Activated CD4-positive, CD25-positive, alpha-beta regulatory T cell treated with anti-CD3 and anti-CD28 coated beads, Interleukin-2, amount 50 U/mL, for 72 hours (primary cell): Measurements from ENCODE around the gene RLF.

ENCODE experiments used
- DNase-seq: peaks from one replicate; pipeline ENCODE4 v3.0.0; 2021

RLF gene

DNA sequence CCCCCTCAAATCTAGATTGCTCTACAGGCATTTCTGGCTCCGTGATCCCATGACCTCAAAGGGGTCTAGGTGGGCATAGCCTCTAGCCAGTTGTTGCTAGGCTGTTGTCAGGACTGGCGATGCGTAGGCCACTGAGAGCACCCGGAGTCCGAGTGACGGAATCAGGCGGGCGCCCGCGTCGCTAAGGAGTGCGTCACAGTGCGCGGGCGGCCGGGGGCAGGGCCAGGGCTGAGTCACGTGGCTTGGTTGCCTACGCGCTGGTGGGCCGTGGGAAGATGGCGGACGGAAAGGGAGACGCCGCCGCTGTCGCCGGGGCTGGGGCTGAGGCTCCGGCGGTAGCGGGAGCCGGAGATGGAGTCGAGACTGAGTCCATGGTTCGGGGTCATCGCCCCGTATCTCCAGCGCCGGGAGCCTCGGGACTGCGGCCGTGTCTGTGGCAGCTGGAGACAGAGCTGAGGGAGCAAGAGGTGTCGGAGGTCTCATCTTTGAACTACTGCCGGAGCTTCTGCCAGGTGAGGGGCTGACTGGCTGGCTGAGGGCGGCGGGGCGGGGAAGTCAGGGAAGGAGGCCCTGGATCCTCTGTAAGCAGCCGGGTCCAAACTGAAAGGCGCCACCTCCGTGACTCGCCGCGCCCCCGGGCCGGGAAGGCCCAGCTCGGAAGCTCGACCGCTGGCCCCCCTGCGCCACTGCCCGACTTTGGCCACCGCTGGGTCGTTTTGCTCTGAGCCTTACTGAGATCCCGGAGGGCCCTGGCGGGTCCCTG, at the start of gene RLF:
TSS of gene RLF (plus strand) at position 263 of the 763 bp plus-strand sequence. CDS start at position 276, 13 bp downstream.
- DNase-seq = peak; percentile 95

- no peak for DNase-seq
These were observed 46.8 kb upstream of the RLF start for GRCh38 chr1:40114400-40114799.

- DNase-seq = no peak
These were observed 41.1 kb upstream of the RLF start for GRCh38 chr1:40120128-40120527.

GRCh38 chr1:40122855-40123254, 38.3 kb upstream of the RLF start:
- DNase-seq = no peak

DNA sequence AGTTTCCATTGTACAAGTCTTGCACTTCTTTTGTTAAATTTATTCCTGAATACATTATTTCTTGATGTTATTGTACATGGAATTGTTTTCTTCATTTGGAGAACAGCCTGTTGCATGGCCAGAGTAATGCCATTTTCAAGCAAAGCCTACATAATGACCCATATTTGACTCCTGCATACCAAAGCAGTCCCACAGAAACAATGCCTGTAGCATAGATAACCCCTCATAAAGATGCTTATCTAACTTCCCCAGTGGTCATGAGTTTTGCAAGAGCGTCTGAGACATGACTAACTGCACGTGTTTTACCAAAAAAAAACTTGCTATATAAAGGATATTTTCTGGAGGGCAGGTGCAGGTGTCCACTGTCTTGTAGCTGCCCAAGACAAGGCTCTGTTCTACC, 30.3 kb upstream of the RLF start:
- no peak for DNase-seq

DNA sequence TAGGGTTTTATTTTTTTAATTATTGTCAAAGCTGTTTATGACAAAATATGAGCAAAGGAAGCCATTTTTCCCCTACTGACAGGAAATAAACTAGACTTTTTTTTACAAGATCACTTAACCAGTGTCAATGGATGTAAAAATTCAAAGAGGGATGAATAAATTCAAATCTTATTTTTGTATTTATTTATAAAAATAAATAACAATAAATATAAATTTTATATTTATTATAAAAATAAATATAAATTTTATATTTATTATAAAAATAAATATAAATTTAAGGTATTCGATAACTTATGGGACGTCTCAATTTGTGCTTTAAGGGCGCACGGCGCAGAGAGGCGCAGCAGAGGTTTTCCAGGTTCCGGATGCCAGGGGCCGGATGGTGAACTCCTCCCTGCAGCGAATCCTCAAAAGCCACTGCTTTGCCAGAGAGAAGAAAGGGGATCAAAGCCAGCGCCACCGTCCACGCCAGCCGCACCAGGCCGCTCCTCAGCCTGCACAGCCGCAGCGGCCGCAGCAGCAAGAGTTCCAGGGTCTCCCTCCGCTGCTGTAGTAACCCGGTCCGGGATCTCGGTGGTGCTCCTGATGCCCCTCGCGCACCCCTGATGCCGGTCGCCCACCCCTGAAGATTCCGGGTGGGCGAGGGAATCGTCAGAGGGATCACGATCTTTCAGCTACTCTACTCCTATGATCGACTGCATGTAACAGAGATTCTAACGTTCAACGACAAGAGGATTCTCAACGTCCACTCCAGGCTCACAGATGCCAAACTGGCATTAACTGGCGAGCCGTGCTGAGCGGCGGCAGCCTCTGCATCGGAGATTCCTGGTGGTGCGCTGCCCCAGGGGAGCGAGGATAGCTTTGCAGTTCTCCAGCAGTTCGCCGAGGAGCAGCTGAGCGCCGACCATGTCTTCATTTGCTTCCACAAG, 28.5 kb upstream of the RLF start:
- DNase-seq = no peak

GRCh38 chr1:40133312-40133665, 27.9 kb upstream of the RLF start:
- no peak for DNase-seq

DNA sequence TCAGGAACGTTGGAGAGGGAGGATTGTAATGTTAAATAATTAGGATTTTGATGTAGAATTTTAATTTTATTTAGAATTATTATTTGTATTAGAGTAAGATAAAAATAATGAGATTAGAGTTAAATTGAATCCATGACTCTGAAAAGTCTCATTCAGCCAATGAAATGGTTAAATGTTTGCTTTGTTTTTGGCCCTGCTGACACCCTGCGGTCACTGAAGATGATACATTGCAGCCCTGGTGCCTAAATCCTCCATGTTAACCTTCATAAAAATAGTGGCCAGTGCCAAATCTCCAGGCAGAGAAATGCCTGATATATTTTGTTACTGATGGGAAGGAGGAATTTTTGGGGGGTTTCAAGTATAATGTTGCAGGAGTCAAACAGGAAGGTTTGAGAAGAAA, 27.3 kb upstream of the RLF start:
- no peak for DNase-seq

- no peak for DNase-seq
These were observed 20.8 kb upstream of the RLF start for GRCh38 chr1:40140211-40140973.

GRCh38 chr1:40141878-40142535, 19.2 kb upstream of the RLF start:
- no peak for DNase-seq

DNA sequence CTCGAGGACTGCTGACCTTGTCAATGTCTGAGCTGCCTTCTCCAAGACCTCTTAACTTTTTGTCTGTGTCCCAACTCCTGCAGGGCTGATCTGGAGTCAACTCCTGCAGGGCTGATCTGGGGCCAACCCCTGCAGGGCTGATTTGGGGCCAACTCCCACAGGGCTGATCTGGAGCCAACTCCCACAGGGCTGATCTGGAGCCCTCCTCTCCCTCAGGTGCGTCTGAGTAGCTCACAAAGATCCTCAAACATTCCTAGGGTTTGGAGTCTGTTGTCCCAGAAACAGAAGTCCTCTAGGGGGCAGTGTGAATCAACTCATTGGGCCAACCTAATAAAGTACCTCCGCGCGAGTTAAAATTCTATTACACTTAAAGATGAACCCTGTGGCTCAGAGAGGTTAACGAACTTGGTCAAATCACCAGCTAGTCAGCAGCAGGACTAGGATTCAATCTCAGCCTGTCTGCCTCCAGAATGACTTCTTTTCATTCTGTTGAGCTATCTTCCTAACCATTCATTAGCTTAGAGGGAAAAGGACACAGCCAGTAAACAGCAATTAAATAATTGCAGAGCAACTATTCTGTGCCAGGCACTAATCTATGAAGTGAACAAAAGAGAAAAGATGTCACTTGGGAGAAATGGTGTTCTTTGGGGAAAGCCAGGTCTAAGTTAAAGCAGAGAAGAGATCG, 17.2 kb upstream of the RLF start:
- peak; percentile 37 for DNase-seq

DNA sequence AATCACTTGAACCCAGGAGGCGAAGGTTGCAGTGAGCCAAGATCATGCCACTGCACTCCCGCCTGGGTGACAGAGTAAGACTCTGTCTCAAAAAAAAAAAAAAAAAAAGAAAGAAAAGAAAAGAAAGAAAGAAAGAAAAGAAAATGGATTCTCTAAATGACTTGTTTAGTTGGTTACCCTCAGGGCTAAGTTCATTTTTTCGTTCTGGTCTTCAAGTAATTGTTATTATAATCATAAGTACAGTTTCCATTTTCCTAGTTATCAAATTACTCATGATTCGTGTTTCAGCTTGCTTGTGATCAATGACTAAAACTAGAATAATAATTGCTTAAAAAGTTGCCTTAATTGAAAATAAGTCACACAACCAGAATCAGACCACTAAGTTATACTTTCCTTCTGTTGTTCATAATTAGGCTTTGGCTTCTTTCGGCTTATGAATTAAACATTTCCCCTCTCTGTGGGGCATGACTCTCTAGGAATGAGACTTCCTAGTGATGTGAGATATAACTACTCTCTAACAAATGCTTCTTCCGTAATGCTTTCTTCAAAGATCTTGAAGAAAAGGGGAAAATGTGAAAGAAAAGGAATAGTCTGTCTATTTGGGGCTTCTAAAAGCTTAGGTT, 9.6 kb upstream of the RLF start:
- DNase-seq = no peak

DNA sequence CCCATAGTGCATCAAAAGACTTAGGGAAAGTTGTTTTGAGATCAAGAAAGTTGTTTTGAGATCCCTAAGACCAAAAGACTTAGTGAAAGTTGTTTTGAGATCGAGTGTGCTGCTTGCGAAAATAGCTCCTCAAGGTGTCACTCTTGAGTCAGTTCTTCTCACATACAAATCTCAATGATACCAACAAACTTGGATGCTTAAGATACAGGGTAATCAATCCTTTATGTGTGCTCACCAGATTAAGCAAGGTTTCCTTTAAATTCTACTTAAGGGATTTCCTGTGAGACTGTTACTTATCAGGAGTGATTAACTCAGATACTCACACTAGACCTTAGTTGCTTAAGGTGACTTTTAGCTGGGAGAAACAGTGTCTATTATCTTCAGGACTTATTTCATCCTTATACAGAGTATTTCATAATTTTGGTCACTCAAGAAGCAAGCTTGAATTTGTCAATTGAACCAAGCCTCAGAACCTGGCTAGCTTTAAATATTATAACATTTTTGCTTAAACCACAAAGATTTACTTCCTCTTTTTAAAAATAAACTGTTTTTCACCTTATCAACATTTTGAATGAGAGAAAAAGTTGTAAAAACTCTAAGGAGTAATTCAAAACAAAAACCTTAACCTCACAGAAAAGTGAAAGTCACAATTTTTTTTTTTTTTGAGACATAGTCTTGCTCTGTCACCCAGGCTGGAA, 8.0 kb upstream of the RLF start:
- DNase-seq = no peak

- DNase-seq = no peak
These were observed 6.1 kb upstream of the RLF start for GRCh38 chr1:40155135-40155534.

DNA sequence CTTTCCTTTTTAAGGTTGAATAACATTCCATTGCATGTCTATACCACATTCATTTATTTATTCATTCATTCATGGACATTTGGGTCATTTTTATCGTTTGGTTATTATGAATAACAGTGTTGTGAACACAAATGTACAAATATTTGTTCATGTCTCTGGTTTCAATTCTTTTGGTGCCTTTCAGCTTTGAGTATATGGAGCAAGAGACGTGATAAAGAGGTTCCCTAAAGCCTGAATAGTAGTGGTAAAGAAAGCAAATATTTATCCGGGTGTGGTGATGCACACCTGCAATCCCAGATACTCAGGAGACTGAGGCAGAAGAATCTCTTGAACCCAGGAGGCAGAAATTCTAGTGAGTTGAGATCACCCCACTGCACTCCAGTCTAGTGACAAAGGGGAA, 5.3 kb upstream of the RLF start:
- DNase-seq = no peak

DNA sequence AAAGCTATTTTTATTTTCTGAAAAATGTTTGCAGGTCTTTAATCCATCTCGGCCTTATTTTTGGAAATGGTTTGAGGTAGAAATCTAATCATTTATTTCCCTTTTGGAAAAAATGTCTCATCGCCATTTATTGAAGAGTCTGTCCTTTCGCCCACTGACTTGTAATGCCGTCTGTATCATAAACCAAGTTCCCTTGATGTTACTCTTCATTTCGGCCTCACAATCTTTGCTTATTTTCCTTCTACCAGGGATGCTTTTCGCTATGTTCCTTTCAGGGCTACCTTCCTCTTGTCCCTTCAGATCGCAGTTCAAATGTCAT, 422 bp upstream of the RLF start:
- no peak for DNase-seq

GRCh38 chr1:40161888-40162397, 756 bp downstream of the RLF start:
- DNase-seq = no peak

DNA sequence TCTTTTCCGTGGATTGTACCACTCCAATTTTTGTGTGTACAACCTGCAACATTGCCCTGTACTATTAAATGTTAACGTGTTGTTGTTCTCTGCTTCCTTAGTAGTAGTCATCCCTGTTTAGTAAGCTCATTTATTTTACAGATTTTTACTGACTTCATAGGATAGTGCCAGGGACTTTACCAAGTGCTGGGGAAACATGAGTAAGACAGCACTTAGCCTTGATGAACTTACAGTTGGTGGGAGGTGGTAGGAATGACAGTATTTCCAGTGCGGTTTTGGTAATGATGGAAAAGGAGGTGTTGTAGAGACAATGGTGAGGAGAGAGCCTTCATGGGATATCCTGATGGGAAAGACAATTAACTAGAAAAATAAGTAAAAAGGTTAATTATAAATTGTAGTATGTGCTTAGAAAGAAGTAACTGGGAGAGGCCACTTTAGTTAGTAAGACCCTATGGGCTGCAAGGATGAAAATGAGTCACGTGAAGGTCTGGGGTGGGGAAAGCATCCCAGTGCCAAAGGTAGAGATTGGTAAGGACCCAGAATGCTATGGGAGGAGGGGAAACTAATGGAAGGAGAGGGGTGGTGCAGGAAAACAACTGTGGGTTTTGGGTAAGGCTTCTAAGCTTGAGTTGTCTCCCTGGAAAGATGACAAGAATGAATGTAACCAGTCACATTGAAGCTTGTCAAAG, 1.7 kb downstream of the RLF start:
- no peak for DNase-seq

- no peak for DNase-seq
These were observed 6.1 kb downstream of the RLF start for GRCh38 chr1:40167317-40167716.

DNA sequence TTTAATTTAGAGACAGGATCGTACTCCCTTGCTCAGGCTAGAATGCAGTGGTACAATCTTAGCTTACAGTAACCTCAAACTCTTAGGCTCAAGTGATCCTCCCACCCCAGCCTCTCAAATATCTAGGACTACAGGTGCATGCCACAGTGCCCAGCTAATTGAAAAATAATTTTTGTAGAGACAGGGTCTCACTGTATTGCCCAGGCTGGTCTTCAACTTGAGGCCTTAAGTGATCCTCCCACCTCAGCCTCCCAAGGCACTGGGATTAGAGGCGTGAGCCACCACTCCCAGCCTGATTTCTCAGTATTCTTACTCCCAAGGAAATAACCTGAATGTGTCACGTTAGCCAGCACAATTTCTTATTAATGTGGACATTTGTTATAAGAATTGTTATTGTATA, 9.8 kb downstream of the RLF start:
- DNase-seq = no peak

GRCh38 chr1:40174788-40175187, 13.6 kb downstream of the RLF start:
- no peak for DNase-seq
